WTC11 (cell line): ENCODE measurements around the gene PHC2.

Experiments
- ATF1 ChIP-seq: sonication (generic); formaldehyde crosslinking; IDR thresholded peaks from 2 replicates; pipeline ENCODE4 v1.8.1; 2023; ENCODE audit warnings: mild to moderate bottlenecking, moderate library complexity, missing genetic modification reagents
- ESRRA ChIP-seq: sonication (generic); formaldehyde crosslinking; IDR thresholded peaks from 2 replicates; pipeline ENCODE4 v1.8.1; 2022; ENCODE audit warnings: mild to moderate bottlenecking, missing genetic modification reagents, borderline replicate concordance
- ETV6 ChIP-seq: sonication (generic); formaldehyde crosslinking; IDR thresholded peaks from 2 replicates; pipeline ENCODE4 v1.8.1; 2022; ENCODE audit warnings: mild to moderate bottlenecking, missing genetic modification reagents
- ZNF263 ChIP-seq: sonication (generic); formaldehyde crosslinking; IDR thresholded peaks from 2 replicates; pipeline ENCODE4 v1.8.1; 2022; ENCODE audit warnings: low read depth, mild to moderate bottlenecking, moderate library complexity, missing genetic modification reagents
- TF ChIP-seq, protein P1 (sequence below): fragments of 250-450 bp; sonication (Bioruptor Pico); IDR thresholded peaks from 2 replicates; pipeline ENCODE4 v2.1.2; 2022; ENCODE audit warnings: mild to moderate bottlenecking, moderate library complexity
- TF ChIP-seq, protein P2 (sequence below): fragments of 200-600 bp; IDR thresholded peaks from 2 replicates; pipeline ENCODE4 v1.8.0; 2022; ENCODE audit warnings: antibody characterized with exemption

DNA sequence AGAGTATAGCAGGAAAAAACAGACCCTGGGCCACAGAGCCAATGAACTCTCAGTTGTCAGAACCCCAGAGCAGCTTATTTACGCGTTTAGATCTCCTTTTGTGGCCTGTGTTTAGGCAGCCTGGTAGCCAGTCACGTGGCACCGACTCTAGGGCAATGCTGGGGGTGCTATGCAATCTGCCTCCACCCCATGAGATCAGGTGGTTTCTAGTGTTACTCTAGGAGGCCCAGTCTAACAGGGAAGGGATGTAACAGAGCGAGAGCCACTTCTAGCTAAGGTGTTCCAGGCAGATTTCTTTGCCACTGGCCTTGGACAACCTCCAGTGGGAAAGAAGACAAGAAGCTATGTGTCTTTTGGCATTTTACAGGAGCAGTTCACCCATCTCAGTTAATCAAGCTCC, 98.0 kb downstream of the PHC2 start:
- TF ChIP-seq, protein P1, sequence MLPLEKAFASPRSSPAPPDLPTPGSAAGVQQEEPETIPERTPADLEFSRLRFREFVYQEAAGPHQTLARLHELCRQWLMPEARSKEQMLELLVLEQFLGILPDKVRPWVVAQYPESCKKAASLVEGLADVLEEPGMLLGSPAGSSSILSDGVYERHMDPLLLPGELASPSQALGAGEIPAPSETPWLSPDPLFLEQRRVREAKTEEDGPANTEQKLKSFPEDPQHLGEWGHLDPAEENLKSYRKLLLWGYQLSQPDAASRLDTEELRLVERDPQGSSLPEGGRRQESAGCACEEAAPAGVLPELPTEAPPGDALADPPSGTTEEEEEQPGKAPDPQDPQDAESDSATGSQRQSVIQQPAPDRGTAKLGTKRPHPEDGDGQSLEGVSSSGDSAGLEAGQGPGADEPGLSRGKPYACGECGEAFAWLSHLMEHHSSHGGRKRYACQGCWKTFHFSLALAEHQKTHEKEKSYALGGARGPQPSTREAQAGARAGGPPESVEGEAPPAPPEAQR (CRISPR knock-in tag): no peak
- TF ChIP-seq, protein P2, sequence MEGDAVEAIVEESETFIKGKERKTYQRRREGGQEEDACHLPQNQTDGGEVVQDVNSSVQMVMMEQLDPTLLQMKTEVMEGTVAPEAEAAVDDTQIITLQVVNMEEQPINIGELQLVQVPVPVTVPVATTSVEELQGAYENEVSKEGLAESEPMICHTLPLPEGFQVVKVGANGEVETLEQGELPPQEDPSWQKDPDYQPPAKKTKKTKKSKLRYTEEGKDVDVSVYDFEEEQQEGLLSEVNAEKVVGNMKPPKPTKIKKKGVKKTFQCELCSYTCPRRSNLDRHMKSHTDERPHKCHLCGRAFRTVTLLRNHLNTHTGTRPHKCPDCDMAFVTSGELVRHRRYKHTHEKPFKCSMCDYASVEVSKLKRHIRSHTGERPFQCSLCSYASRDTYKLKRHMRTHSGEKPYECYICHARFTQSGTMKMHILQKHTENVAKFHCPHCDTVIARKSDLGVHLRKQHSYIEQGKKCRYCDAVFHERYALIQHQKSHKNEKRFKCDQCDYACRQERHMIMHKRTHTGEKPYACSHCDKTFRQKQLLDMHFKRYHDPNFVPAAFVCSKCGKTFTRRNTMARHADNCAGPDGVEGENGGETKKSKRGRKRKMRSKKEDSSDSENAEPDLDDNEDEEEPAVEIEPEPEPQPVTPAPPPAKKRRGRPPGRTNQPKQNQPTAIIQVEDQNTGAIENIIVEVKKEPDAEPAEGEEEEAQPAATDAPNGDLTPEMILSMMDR: no peak
- no peak for TF ChIP-seq ESRRA
- TF ChIP-seq ATF1 (CRISPR knock-in tag): no peak
- no peak for TF ChIP-seq ZNF263 (CRISPR knock-in tag)
- TF ChIP-seq ETV6: no peak
